NCI-H2227 treated with DMSO at 0.1 percent for 48 hours (cell line): ENCODE data around the gene PLIN3.
"Not testable (repeated sequence)": the region's sequence is repeated elsewhere in the genome, so short reads cannot be mapped to it uniquely, and the experiment has no call there.

Source experiments
- DNase-seq: peaks from one replicate; lab custom pipeline; 2025; lab: John Stamatoyannopoulos, UW

Gene PLIN3

DNA sequence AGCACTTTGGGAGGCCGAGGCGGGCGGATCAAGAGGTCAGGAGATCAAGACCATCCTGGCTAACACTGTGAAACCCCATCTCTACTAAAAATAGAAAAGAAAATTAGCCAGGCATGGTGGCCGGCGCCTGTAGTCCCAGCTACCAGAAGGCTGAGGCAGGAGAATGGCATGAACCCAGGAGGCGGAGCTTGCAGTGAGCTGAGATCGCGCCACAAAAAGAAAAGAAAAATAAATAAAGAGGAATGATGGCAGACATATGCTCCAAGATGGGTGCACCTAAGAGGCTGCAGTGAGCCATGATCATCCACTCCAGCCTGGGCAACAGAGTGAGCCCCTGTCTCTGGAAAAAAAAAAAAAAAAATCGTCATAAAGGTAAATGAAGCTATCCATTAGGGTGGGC, 21.5 kb downstream of the PLIN3 start:
- not testable (repeated sequence) for DNase-seq

DNA sequence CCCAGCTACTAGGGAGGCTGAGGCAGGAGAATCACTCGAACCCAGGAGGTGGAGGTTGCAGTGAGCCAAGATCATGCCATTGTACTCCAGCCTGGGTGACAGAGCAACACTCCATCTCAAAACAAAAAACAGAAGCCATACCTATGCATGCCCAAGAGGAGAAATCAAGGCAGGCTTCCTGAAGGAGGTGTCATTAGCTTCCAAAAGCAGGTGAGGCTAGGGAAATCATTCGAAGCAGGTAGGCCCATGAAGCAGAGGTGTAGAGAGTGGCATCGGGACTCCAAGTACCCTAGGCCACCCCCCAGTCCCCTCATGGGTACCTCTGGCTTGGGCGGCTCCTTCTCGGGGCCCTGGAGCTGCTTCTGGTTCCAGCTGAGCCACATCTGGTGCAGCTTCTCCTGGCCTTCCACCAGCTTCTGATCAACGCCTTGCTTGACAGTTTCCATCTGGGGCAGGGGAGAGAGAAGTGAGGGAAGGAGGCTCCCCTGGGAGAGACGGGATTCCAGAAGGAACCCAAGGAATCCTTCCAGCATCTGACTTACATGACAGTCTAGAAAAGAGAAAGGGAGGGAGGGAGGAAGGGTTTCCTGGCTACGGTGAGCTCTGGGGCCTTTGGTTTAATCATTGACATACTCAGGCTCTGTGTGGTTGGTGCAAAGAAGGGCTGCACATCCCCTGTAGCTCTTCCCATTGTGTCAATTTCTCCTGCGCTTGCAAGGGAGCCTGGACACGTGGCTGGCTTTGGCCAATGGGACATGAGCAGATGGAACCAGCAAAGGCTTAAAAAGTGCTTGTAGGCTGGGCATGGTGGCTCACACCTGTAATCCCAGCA, 22.9 kb downstream of the PLIN3 start:
- DNase-seq, result no peak

DNA sequence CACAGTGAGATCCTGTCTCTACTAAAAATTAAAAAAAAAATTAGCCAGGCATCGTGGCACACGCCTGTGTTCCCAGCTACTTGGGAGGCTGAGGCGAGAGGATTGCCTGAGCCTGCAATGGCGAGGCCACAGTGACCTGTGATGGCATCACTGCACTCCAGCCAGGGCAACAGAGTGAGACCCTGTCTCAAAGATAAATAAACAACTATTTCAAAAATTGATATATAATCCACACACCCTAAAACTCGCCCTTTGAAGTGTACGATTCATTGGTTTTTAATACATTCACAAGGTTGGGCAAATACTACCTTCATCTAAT, 23.9 kb downstream of the PLIN3 start:
- DNase-seq, result no peak

DNA sequence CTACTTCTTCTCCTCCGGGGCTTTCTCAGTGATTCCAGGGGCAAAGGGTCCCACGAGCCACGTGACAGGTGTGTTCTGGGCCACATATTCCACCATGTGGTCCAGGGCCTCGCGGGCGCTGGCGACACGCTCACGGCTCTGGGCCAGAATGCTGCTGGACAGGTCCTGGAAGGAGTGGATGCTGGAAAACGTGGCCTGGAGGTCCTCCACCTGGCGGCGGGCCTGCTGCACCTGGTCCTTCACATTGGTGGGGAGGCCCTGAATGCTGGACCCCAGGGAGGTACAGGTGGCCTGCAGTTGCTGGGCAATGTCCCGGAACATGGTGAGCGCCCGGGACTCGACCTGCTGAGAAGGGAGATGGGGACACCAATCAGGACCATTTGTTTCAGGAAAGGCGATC, 28.3 kb downstream of the PLIN3 start:
- no peak for DNase-seq

GRCh38 chr19:4832776-4833175, 34.7 kb downstream of the PLIN3 start:
- no peak for DNase-seq

DNA sequence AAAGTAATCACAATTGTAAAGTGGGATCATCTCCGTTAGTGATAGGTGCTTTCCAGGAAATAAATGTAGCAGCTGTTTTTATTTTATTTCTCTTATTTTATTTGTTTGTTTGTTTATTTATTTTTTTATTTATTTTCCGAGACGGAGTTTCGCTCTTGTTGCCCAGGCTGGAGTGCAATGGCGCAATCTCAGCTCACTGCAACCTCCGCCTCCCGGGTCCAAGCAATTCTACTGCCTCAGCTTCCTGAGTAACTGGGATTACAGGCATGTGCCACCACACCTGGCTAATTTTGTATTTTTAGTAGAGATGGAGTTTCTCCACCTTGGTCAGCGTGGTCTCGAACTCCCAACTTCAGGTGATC, 35.5 kb downstream of the PLIN3 start:
- DNase-seq, result not testable (repeated sequence)

DNA sequence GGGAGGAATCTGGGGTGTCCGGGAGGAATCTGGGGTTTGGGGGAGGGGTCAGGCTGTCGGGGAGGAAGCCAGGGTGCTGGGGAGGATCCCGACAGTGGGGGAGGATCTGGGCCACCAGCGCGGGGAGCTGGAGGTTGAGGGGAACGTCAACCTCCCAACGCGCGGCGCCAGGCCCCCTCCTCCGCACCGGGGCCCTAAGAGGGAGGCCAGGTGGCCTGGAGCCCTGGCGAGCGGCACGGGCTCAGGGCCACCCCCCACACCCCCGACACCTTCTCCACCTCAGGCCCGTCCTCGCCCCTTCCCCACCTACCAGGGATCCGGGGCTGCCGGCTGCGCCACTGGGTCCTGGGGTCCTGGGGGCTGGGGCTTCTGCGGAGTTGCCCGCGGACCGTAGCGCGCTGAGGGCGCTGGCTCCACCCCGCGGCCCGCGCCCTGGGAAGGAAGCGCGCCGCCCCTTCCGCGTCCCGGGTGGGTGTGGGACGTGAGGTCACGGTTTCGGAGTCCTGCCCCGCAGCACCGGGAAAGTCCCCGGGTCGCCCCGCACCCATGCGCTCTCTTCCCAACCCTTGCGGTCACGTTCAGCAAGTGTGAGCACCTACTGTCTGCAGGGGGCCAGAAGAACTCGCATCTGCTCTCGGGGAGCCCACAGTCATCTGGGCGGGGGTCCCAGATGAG, 36.0 kb downstream of the PLIN3 start, which contains the start of gene TICAM1:
Gene TICAM1, minus strand, starts transcription at position 409 of the 675 bp plus-strand sequence. CDS start 13,335 bp downstream, outside the sequence.
- no peak for DNase-seq

DNA sequence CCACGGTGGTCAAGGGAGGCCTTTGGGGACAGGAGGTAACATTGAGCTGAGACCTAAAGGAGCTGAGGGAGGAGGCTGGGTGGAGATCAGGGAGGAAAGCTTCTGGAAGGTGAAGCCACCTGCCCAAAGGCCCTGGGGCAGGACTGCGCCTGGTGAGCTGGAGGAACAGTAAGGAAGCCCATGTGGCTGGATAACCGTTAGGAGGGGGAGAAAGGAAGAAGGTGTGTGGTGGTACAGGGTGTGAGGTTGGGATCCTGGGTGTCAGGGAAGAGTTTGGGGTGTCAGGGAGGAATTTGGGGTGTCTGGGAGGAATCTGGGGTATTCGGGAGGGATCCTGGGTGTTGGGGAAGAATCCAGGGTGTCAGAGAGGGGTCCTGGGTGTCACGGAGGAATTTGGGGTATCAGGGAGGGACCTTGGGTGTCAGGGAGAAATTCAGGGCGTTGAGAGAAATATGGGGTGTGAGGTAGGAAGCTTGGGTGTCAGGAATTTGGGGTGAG, 36.6 kb downstream of the PLIN3 start:
- DNase-seq, result no peak

- DNase-seq, result no peak
Observed at GRCh38 chr19:4830332-4830731, 37.1 kb downstream of the PLIN3 start.

DNA sequence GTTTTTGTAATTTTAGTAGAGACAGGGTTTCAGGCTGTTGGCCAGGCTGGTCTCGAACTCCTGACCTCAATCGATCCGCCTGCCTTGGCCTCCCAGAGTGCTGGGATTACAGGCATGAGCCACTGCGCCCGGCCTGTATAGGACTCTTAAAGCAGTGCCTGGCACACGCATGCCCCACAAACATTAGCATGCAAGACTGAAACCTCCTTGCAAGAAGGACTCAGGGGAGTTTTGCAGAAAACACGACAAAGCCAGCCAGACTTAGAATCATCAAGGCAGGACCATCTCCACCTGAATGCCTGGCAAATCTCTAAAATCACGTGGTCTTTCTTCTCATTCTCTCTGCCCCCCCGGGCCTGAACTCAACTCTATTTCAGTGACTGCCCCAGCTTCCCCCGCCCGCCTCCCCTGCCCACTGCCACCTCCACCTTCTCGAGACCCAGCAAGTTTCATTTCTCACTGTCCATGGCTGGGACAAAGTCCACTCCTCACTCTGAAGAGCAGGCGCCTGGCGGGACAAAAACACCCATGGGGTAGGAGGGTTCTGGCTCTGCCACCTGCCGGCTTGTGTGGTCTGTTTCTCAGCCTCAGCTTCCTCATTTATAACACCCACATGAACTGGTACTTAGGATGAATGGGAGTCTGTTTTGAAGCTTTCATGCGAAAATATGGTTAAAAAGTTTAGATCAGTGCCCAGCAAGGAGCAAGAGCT, 38.3 kb downstream of the PLIN3 start:
- DNase-seq, result no peak

GRCh38 chr19:4823577-4823976, 43.9 kb downstream of the PLIN3 start:
- no peak for DNase-seq

DNA sequence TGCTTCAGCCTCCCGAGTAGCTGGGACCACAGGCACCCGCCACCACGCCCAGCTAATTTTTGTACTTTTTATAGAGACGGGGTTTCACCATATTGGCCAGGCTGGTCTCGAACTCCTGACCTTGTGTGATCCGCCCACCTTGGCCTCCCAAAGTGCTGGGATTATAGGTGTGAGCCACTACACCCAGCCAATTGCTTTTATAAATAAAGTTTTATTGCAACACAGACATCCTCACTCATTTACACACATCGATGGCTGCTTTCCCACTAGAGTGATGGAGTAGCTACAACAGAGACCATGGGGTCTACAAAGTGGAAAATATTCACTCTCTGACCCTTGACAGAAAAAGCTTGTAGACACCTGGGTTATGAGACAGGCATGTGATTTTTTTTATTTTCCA, 45.1 kb downstream of the PLIN3 start:
- not testable (repeated sequence) for DNase-seq

DNA sequence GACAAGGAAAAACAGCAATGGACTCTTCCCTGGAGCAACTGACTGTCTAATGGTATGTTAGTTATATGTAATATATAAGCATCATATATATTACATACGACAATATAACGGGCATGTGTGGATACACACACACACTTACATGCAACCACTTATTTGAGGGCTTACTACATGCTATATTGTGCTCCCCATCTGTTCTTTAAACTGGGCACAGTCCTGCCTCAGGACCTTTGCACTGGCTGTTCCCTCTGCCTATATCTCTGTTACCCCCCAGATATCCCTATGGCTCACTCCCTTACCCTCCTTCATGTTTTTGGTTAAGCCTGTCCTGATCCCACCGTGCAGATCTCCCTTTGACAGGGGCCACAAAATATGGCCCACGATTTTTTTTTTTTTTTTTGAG, 46.2 kb downstream of the PLIN3 start:
- DNase-seq, result no peak

- no peak for DNase-seq
Observed at GRCh38 chr19:4817467-4818277, 49.8 kb downstream of the PLIN3 start.

- DNase-seq, result no peak
Observed at GRCh38 chr19:4816950-4817278, 50.6 kb downstream of the PLIN3 start.

- DNase-seq, result no peak
Observed at GRCh38 chr19:4816202-4816949, 51.1 kb downstream of the PLIN3 start.

DNA sequence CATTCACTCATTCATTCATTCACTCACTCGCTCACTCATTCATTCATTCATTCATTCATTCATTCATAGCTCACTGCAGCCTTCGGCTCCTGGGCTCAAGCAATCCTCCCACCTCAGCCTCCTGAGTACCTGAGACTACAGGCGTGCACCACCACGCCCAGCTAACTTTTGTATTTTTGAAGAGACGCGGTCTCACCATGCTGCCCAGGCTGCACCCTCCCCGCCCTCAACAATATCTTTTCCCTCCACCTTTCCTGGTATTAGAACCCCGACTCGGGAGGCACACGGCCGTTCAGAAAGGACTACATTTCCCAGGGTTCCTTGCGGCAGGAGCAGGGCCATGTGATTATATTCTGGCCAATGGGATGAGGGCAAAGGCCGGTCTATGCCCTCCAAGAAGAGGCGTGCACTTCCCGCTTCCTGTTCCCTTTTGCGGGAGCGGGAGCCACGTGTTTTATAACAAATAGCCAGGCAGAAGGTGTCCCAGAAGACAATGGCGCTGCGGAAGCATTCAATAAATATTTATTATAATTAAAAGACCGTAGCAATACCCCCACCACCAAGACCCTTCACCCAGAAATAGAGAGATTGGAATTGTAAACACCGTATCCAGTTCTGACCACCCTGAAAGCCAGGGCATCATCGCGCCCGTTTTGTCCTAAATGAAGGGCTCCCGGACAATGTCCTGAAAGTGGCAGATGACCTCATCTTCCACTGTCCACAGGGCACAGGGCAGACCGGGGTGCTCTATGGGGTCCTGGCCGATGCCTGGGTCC, 51.9 kb downstream of the PLIN3 start:
- peak; percentile 76 for DNase-seq

GRCh38 chr19:4814625-4815425, 52.6 kb downstream of the PLIN3 start:
- DNase-seq, result no peak

- no peak for DNase-seq
Observed at GRCh38 chr19:4811328-4812131, 55.9 kb downstream of the PLIN3 start.
